GOT3 (cell line): ENCODE measurements around the gene SRPK1.
"Not testable (repeated sequence)": the region's sequence is repeated elsewhere in the genome, so short reads cannot be mapped to it uniquely, and the experiment has no call there.

Experiments used
- DNase-seq: peaks from one replicate; lab custom pipeline; 2025; ENCODE audit warnings: mixed read lengths; lab: John Stamatoyannopoulos, UW

Gene SRPK1

GRCh38 chr6:35931120-35931561, 10.2 kb upstream of the SRPK1 start:
- DNase-seq, result no peak

- no peak for DNase-seq
Measured at GRCh38 chr6:35929601-35930000, 8.7 kb upstream of the SRPK1 start.

GRCh38 chr6:35926509-35927215, 5.8 kb upstream of the SRPK1 start:
- no peak for DNase-seq

GRCh38 chr6:35925961-35926360, 5.1 kb upstream of the SRPK1 start:
- DNase-seq, result no peak

- DNase-seq, result no peak
Measured at GRCh38 chr6:35924146-35924545, 3.2 kb upstream of the SRPK1 start.

GRCh38 chr6:35922139-35922554, 1.2 kb upstream of the SRPK1 start:
- no peak for DNase-seq

GRCh38 chr6:35919827-35920751, 809 bp downstream of the SRPK1 start:
- DNase-seq, result no peak

- DNase-seq, result no peak
Measured at GRCh38 chr6:35919085-35919826, 1.6 kb downstream of the SRPK1 start.

GRCh38 chr6:35916893-35917292, 4.0 kb downstream of the SRPK1 start:
- DNase-seq, result not testable (repeated sequence)

- DNase-seq, result no peak
Measured at GRCh38 chr6:35916056-35916455, 4.8 kb downstream of the SRPK1 start.

- DNase-seq, result no peak
Measured at GRCh38 chr6:35914536-35914935, 6.4 kb downstream of the SRPK1 start.

- no peak for DNase-seq
Measured at GRCh38 chr6:35911871-35912653, 8.8 kb downstream of the SRPK1 start.

- not testable (repeated sequence) for DNase-seq
Measured at GRCh38 chr6:35909571-35909970, 11.3 kb downstream of the SRPK1 start.

GRCh38 chr6:35908753-35909401, 12.0 kb downstream of the SRPK1 start:
- DNase-seq, result not testable (repeated sequence)

- DNase-seq, result no peak
Measured at GRCh38 chr6:35907750-35908149, 13.1 kb downstream of the SRPK1 start.

- no peak for DNase-seq
Measured at GRCh38 chr6:35906499-35906846, 14.4 kb downstream of the SRPK1 start.

GRCh38 chr6:35905841-35906498, 14.9 kb downstream of the SRPK1 start:
- DNase-seq, result no peak

GRCh38 chr6:35905141-35905785, 15.6 kb downstream of the SRPK1 start:
- DNase-seq, result no peak

- DNase-seq, result no peak
Measured at GRCh38 chr6:35903679-35904078, 17.2 kb downstream of the SRPK1 start.

GRCh38 chr6:35900448-35900847, 20.4 kb downstream of the SRPK1 start:
- no peak for DNase-seq
